HUES48 (cell line): Measurements from ENCODE around the gene MAS1.
"Not testable (repeated sequence)": the region's sequence is repeated elsewhere in the genome, so short reads cannot be mapped to it uniquely, and the experiment has no call there.

Source experiments
- H3K27ac ChIP-seq: one replicate; pipeline ENCODE4 v1.7.0; 2013; ENCODE audit warnings: low read depth, low read length, inconsistent platforms
- H3K27me3 ChIP-seq: 2 replicates; pipeline ENCODE4 v1.6.1; 2013; ENCODE audit warnings: mild to moderate bottlenecking, low read length; ENCODE audit not compliant: control insufficient read depth, insufficient read depth
- H3K36me3 ChIP-seq: 2 replicates; pipeline ENCODE4 v1.6.1; 2013; ENCODE audit warnings: low read length; ENCODE audit not compliant: control insufficient read depth, insufficient read depth
- H3K4me1 ChIP-seq: 2 replicates; pipeline ENCODE4 v1.6.1; 2013; ENCODE audit warnings: mild to moderate bottlenecking, low read length; ENCODE audit not compliant: control insufficient read depth, insufficient read depth
- H3K4me3 ChIP-seq: 2 replicates; pipeline ENCODE4 v1.5.1; 2013; ENCODE audit warnings: mild to moderate bottlenecking, low read depth, low read length
- H3K9ac ChIP-seq: 2 replicates; pipeline ENCODE4 v1.6.1; 2013; ENCODE audit warnings: mild to moderate bottlenecking, low read depth, low read length, moderate library complexity
- H3K9me3 ChIP-seq: 2 replicates; pipeline ENCODE4 v1.6.1; 2013; ENCODE audit warnings: low read length; ENCODE audit not compliant: control insufficient read depth, insufficient read depth

MAS1 gene

DNA sequence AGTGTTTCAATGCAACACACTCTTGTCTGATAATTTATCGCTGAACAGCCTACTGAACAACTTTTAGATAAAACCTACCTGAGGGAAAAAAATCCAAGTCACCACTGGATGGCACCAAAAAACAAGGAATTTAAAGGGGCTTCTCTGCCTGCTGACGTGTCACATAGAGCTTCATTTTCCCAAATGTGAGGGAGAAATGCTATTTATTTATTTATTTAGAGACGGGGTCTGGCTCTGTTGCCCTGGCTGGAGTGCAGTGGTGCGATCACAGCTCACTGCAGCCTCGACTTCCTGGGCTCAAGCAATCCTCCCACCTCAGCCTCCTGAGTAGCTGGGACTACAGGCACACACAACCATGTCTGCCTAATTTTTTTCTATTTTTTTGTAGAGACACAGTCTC lies 27.4 kb upstream of the MAS1 start:
- not testable (repeated sequence) for H3K4me1 ChIP-seq, H3K27ac ChIP-seq, H3K4me3 ChIP-seq, H3K36me3 ChIP-seq, H3K9me3 ChIP-seq, H3K9ac ChIP-seq, H3K27me3 ChIP-seq

DNA sequence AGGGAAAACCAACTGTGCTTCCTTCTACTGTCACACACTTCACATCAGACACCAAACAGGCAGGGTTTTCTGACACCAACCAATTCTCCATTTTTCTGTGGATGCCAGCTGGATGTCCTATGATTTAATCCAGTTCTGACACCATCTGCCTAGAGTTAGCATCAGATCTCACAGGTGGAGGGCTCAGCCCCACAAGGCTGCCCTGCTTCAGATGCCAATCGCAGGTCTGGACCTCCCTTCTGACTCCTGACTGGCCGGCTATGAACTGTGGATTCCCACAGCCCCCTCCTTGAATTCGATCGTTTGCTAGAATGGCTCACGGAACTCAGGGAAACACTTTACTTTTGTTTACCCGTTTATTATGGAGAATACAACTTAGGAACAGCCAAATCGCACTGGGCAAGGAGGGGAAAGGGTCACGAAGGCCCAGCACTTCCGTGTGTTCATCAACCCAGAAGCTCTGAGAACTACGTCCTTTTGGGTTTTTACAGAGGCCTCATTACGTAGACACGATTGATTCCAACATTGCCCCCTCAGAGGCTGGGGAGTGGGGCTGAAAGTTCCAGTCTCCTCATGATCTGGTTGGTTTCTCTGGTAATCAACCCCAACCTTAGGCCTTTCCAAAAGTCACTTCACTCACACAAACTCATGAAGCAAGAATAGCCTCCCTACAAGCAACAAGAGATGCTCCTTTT lies 25.4 kb upstream of the MAS1 start:
- no peak overlapping the region for H3K27ac ChIP-seq
- H3K9me3 ChIP-seq: no peaks in the 10 kb centered on the region
- H3K9ac ChIP-seq: no peak overlapping the region
- no peaks in the 10 kb centered on the region for H3K4me1 ChIP-seq
- H3K4me3 ChIP-seq: no peak overlapping the region
- H3K27me3 ChIP-seq: no peaks in the 10 kb centered on the region
- no peaks in the 10 kb centered on the region for H3K36me3 ChIP-seq

DNA sequence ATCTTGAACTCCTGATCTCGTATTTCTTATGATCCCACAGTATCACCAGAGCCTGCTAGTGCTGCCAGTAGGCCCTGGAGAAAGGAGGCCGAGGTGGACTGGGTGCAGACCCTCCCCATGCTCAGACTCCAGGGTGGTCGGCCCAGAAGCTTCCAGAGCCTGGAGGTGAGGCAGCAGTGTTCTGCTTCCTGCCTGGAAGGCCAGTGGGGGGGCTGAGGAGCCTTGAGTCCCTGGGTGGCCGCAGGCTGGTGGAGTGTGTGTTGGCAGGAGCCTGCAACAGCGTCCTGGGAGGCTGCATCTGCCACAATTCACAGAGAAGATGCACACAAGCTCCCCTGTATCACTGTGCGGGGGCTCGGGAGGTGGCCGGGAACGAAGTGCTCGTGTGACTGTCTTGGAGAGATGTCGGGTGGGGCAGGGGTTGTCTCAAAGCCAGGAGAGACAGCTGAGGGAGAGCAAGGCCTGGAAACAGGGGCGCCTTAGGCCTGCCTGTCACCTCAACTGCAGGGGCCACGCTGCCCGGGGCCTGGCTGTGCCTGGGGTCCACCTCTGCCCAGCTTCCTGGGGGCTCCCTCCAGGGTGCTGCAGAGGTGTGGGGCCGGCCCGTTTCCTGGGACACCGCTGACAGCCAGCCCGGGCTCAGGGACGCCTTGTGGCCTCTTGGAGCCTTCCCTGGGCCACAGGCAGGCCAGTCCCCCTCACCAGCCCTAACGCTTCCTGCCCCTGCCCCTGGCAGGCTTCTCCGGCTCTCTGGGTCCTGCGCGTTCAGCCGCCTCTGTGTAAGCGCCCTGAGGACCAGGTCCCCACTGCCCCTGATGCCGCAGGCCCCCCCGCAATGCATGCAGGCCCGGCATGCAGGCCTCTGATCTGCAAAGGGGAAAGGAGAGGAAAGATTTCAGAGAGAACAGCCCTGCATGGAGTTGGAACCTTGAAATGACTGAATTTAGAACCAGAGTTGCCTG lies 24.2 kb upstream of the MAS1 start:
- Histone ChIP-seq H3K9me3 (no peaks in the 10 kb centered on the region), H3K4me3 (no peak overlapping the region), H3K9ac (no peak overlapping the region), H3K4me1 (no peaks in the 10 kb centered on the region), H3K27me3 (no peaks in the 10 kb centered on the region), H3K36me3 (no peaks in the 10 kb centered on the region), H3K27ac (no peak overlapping the region)

DNA sequence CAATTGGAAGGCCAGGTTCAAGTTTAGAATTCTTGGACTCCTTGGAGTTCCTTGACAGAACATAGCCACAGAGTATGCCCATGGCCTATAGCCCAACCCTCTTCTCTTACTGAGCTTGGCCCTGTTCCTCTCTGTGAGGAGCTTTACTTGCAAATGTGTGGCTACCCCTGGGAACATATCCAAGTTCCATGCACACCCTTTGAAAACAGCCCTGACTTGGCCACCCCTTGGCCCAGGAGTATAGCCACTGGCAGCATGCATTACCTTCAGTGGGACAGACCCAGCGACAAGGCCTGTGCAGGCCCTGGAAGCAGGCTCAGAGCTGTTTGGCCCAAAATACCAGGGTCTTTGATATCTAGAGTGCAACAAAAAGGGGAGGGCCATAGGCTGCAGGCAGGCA lies 19.5 kb upstream of the MAS1 start:
- no peak overlapping the region for H3K9ac ChIP-seq
- H3K9me3 ChIP-seq: no peaks in the 10 kb centered on the region
- peaks cover 6% of the 10 kb centered on the region for H3K4me1 ChIP-seq
- H3K27me3 ChIP-seq: no peaks in the 10 kb centered on the region
- H3K27ac ChIP-seq: no peak overlapping the region
- no peaks in the 10 kb centered on the region for H3K36me3 ChIP-seq
- H3K4me3 ChIP-seq: no peak overlapping the region

- Histone ChIP-seq H3K9me3 (no peaks in the 10 kb centered on the region), H3K27me3 (no peaks in the 10 kb centered on the region), H3K9ac (no peak overlapping the region), H3K36me3 (no peaks in the 10 kb centered on the region), H3K27ac (no peak overlapping the region), H3K4me3 (no peak overlapping the region), H3K4me1 (peaks cover 6% of the 10 kb centered on the region)
These were observed 18.9 kb upstream of the MAS1 start for GRCh38 chr6:159871906-159872305.

GRCh38 chr6:159874435-159874834 lies 16.4 kb upstream of the MAS1 start:
- H3K27ac ChIP-seq: no peak overlapping the region
- H3K9ac ChIP-seq: no peak overlapping the region
- H3K4me3 ChIP-seq: no peak overlapping the region
- peaks cover 6% of the 10 kb centered on the region for H3K4me1 ChIP-seq
- no peaks in the 10 kb centered on the region for H3K9me3 ChIP-seq
- no peaks in the 10 kb centered on the region for H3K36me3 ChIP-seq
- H3K27me3 ChIP-seq: no peaks in the 10 kb centered on the region

DNA sequence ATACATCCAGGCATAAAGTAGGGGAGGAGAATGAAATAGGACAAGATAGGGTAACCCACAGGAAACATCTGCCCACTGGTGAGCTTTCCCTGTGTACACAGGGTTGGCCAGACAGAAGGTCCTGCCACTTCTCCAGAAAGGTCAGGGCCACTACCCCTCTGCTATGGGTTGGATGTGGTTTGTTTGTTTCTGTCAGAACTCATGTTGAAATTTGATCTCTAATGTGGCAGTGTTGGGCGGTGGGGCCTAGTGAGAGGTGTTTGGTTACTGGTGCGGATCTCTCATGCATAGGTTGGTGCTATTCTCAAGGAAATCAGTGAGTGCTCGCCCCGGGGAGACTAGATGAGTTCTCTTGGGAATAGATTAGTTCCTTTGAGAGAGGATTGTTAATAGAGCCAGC lies 15.6 kb upstream of the MAS1 start:
- Histone ChIP-seq H3K9ac (no peak overlapping the region), H3K36me3 (no peaks in the 10 kb centered on the region), H3K4me3 (no peak overlapping the region), H3K9me3 (no peaks in the 10 kb centered on the region), H3K27ac (no peak overlapping the region), H3K27me3 (no peaks in the 10 kb centered on the region), H3K4me1 (peaks cover 6% of the 10 kb centered on the region)

DNA sequence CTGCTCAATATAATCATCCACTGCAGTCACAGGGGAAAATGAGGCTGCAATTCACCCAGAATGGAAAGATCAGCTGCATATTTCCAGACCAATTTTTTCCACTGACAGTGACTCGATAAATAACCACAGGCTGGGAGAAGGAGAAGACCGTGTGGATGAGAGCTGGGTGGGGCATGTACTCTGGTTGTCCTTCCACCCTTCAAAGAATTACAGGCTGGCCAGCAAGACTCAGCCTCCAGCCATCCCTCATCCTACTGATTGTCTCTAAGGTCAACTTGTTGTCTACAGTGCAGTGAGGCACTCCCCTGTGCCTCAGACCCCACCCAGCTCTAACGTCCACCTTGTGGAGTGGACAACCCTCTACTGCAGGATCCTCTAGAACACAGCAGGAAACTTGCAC lies 14.5 kb upstream of the MAS1 start:
- no peaks in the 10 kb centered on the region for H3K9me3 ChIP-seq
- no peak overlapping the region for H3K9ac ChIP-seq
- H3K27me3 ChIP-seq: no peaks in the 10 kb centered on the region
- H3K36me3 ChIP-seq: no peaks in the 10 kb centered on the region
- peaks cover 6% of the 10 kb centered on the region for H3K4me1 ChIP-seq
- H3K27ac ChIP-seq: no peak overlapping the region
- H3K4me3 ChIP-seq: no peak overlapping the region

GRCh38 chr6:159877256-159877808 lies 13.5 kb upstream of the MAS1 start:
- Histone ChIP-seq H3K36me3 (no peaks in the 10 kb centered on the region), H3K9me3 (no peaks in the 10 kb centered on the region), H3K4me1 (peaks cover 6% of the 10 kb centered on the region), H3K9ac (no peak overlapping the region), H3K4me3 (no peak overlapping the region), H3K27me3 (no peaks in the 10 kb centered on the region), H3K27ac (no peak overlapping the region)

GRCh38 chr6:159878341-159878740 lies 12.4 kb upstream of the MAS1 start:
- Histone ChIP-seq H3K4me1 (peaks cover 6% of the 10 kb centered on the region), H3K9ac (no peak overlapping the region), H3K9me3 (no peaks in the 10 kb centered on the region), H3K27ac (no peak overlapping the region), H3K4me3 (no peak overlapping the region), H3K36me3 (no peaks in the 10 kb centered on the region), H3K27me3 (no peaks in the 10 kb centered on the region)

DNA sequence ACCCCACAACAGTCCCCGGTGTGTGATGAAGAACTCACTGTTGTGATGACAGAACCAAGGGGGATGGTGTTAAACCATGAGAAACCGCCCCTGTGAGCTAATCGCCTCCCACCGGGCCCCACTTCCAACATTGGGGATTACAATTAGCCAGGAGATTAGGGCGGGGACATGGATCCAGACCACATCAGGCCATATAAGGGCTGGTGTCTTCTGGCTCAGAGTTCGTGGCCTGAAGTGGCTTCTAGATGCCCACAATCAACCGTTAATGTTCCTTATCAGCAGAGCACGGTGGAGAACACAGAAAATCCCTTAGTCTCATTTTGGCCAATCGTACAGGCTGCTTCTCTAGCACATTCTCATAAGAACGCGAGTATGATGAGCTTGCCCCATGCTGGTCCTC lies 10.9 kb upstream of the MAS1 start:
- no peak overlapping the region for H3K9ac ChIP-seq
- H3K4me3 ChIP-seq: no peak overlapping the region
- peaks cover 6% of the 10 kb centered on the region for H3K4me1 ChIP-seq
- H3K36me3 ChIP-seq: no peaks in the 10 kb centered on the region
- H3K27me3 ChIP-seq: no peaks in the 10 kb centered on the region
- no peaks in the 10 kb centered on the region for H3K9me3 ChIP-seq
- H3K27ac ChIP-seq: no peak overlapping the region
